HepG2 (cell line): ENCODE results near the gene DENND1C.

ENCODE experiments used
- AFF4 ChIP-seq: sonication (generic); formaldehyde crosslinking; IDR thresholded peaks from 2 replicates; pipeline ENCODE4 v1.4.0; 2020; ENCODE audit warnings: missing genetic modification reagents
- BORCS8-MEF2B ChIP-seq: sonication (generic); formaldehyde crosslinking; IDR thresholded peaks from 2 replicates; pipeline ENCODE4 v1.8.0; 2022; ENCODE audit warnings: mild to moderate bottlenecking, missing genetic modification reagents
- MTF1 ChIP-seq: sonication (generic); formaldehyde crosslinking; IDR thresholded peaks from 2 replicates; pipeline ENCODE4 v1.5.0; 2020; ENCODE audit warnings: missing genetic modification reagents
- PHF21A ChIP-seq: sonication (generic); formaldehyde crosslinking; IDR thresholded peaks from 2 replicates; pipeline ENCODE4 v1.5.0; 2020; ENCODE audit warnings: mild to moderate bottlenecking, missing genetic modification reagents
- TAF1 ChIP-seq: sonication (generic); formaldehyde crosslinking; IDR thresholded peaks from 2 replicates; pipeline ENCODE4 v1.4.0; 2020; ENCODE audit warnings: missing genetic modification reagents
- TEAD2 ChIP-seq: sonication (generic); formaldehyde crosslinking; IDR thresholded peaks from 2 replicates; pipeline ENCODE4 v1.9.0; 2021; ENCODE audit warnings: missing genetic modification reagents
- TF ChIP-seq, protein P1 (sequence below): sonication (generic); formaldehyde crosslinking; IDR thresholded peaks from 2 replicates; pipeline ENCODE4 v1.4.0; 2020; ENCODE audit warnings: mild to moderate bottlenecking, missing genetic modification reagents
- TF ChIP-seq, protein P2 (sequence below): sonication (generic); formaldehyde crosslinking; IDR thresholded peaks from 2 replicates; pipeline ENCODE4 v1.5.0; 2020; ENCODE audit warnings: mild to moderate bottlenecking, missing genetic modification reagents, moderate library complexity

DNA sequence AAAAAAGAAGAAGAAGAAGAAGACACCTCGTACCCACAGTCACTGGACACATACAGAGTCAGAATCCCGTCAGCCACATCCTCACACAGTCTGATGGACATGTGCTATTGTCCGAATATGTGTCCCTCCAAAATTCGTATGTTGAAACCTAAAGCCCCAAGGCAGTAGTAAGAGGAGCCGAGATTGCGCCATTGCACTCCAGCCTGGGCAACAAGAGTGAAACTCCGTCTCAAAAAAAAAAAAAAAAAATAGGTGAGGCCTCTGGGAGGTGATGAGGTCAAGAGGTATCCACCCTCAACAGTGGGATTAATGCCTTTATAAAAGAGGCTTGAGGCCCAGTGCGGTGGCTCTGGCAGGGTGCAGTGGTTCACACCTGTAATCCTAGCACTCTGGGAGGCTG, 2.6 kb upstream of the DENND1C start:
- no peak for TF ChIP-seq BORCS8-MEF2B (CRISPR knock-in tag)
- TF ChIP-seq MTF1 (CRISPR knock-in tag), result no peak
- no peak for TF ChIP-seq TAF1 (CRISPR knock-in tag)
- no peak for TF ChIP-seq AFF4 (CRISPR knock-in tag)
- no peak for TF ChIP-seq PHF21A (CRISPR knock-in tag)
- no peak for TF ChIP-seq TEAD2
- TF ChIP-seq, protein P1, sequence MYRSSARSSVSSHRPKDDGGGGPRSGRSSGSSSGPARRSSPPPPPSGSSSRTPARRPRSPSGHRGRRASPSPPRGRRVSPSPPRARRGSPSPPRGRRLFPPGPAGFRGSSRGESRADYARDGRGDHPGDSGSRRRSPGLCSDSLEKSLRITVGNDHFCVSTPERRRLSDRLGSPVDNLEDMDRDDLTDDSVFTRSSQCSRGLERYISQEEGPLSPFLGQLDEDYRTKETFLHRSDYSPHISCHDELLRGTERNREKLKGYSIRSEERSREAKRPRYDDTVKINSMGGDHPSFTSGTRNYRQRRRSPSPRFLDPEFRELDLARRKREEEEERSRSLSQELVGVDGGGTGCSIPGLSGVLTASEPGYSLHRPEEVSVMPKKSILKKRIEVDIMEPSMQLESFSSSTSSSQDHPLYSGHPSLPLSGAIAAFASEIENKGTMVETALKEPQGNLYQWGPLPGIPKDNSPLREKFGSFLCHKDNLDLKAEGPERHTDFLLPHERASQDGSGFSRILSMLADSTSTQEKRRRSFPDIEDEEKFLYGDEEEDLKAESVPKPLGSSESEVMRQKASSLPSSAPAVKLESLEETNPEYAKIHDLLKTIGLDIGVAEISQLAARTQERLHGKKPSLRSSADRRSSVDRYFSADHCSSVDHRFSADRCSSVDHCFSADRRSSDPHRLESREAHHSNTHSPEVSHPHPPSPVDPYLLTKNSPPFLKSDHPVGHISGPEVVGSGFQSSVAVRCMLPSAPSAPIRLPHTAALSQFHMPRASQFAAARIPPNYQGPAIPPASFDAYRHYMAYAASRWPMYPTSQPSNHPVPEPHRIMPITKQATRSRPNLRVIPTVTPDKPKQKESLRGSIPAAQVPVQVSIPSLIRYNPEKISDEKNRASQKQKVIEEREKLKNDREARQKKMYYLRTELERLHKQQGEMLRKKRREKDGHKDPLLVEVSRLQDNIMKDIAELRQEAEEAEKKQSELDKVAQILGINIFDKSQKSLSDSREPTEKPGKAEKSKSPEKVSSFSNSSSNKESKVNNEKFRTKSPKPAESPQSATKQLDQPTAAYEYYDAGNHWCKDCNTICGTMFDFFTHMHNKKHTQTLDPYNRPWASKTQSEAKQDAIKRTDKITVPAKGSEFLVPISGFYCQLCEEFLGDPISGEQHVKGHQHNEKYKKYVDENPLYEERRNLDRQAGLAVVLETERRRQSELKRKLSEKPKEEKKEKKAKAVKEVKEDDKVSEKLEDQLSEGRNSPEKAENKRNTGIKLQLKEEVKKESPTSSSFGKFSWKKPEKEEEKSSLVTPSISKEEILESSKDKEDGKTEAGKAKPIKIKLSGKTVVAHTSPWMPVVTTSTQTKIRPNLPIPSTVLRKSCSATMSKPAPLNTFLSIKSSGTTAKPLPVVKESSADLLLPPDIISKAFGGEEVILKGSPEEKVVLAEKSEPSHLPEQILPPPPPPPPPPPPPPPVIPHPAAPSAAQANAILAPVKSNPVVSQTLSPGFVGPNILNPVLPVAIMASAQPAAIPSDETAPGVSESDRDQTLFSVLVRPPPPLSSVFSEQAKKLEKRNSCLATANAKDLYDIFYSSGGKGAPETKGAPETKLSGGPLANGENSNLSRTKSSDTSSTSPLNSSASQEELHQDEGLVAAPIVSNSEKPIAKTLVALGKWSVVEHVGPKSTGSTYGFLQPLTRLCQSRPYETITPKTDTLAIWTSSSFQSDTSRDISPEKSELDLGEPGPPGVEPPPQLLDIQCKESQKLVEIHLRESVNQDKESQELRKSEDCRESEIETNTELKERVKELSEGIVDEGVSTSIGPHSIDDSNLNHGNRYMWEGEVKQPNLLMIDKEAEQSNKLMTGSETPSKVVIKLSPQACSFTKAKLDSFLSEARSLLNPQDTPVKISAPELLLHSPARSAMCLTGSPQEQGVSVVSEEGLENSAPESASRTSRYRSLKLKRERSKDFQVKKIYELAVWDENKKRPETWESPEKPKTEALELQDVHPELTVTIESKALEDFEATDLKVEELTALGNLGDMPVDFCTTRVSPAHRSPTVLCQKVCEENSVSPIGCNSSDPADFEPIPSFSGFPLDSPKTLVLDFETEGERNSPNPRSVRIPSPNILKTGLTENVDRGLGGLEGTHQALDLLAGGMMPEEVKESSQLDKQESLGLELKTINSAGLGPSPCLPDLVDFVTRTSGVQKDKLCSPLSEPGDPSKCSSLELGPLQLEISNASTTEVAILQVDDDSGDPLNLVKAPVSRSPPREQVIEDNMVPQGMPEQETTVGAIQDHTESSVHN (CRISPR knock-in tag), result no peak
- TF ChIP-seq, protein P2, sequence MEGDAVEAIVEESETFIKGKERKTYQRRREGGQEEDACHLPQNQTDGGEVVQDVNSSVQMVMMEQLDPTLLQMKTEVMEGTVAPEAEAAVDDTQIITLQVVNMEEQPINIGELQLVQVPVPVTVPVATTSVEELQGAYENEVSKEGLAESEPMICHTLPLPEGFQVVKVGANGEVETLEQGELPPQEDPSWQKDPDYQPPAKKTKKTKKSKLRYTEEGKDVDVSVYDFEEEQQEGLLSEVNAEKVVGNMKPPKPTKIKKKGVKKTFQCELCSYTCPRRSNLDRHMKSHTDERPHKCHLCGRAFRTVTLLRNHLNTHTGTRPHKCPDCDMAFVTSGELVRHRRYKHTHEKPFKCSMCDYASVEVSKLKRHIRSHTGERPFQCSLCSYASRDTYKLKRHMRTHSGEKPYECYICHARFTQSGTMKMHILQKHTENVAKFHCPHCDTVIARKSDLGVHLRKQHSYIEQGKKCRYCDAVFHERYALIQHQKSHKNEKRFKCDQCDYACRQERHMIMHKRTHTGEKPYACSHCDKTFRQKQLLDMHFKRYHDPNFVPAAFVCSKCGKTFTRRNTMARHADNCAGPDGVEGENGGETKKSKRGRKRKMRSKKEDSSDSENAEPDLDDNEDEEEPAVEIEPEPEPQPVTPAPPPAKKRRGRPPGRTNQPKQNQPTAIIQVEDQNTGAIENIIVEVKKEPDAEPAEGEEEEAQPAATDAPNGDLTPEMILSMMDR (CRISPR knock-in tag), result no peak
